Type B pancreatic cell (in vitro differentiated cells): ENCODE results near the gene PRIM1. TPM values are rescaled to one million over a fixed set of nuclear protein-coding genes. Genes with fewer than 3 reads are reported as not detected.

ENCODE experiments used
- DNase-seq: peaks from one replicate; pipeline ENCODE4 v3.0.0; 2021; ENCODE audit warnings: mixed read lengths; ENCODE audit not compliant: unreplicated experiment; ENCODE audit errors: extremely low spot score
- H3K27ac Mint-ChIP-seq: 2 replicates; pipeline ENCODE4 v1.8.0; 2021; ENCODE audit warnings: mild to moderate bottlenecking, mixed read lengths
- H3K27me3 Mint-ChIP-seq: 2 replicates; pipeline ENCODE4 v1.8.0; 2021; ENCODE audit warnings: mixed read lengths
- H3K36me3 Mint-ChIP-seq: 2 replicates; pipeline ENCODE4 v1.8.0; 2021; ENCODE audit warnings: mixed read lengths
- H3K4me1 Mint-ChIP-seq: one replicate; pipeline ENCODE4 v1.8.0; 2021; ENCODE audit warnings: mixed read lengths; ENCODE audit not compliant: unreplicated experiment
- H3K4me3 Mint-ChIP-seq: 2 replicates; pipeline ENCODE4 v1.8.0; 2021; ENCODE audit warnings: mild to moderate bottlenecking, mixed read lengths
- H3K9me3 Mint-ChIP-seq: 2 replicates; pipeline ENCODE4 v1.8.0; 2021; ENCODE audit warnings: mixed read lengths
- CTCF ChIP-seq: fragments of 200-600 bp; sonication (generic); conservative IDR thresholded peaks from 2 replicates; pipeline ENCODE4 v1.5.0; 2021; ENCODE audit warnings: antibody characterized with exemption, mild to moderate bottlenecking
- total RNA-seq: library from RNA; stranded (reverse); gene quantifications from 2 replicates; pipeline ENCODE4 v1.2.1, GENCODE V29; 2021; ENCODE audit warnings: low replicate concordance

Gene PRIM1
- total RNA-seq, 1 donor from 2014 or later = 27.0 TPM

DNA sequence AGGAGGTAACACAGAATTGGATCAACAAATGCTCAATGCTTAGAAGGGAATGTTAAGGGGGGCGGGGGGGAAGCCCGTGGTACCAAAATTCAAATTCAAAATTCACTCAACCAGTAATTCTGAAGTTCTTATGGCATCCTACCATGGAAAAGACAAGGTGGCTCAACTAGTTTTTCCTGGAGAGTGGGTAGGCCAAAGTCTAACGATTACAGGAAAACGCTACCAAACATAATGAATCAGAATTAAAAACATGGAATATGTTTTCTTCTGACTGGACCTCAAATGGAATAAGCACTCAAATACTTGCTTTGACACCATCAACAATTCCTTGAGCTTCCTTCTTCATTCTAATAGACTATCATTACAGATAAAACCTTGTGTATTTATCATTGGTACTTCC, 29.3 kb downstream of the PRIM1 start:
- TF ChIP-seq CTCF = no peak
- no peaks in the 10 kb centered on the region for H3K9me3 Mint-ChIP-seq
- peak overlapping the region; percentile 98 for H3K27ac Mint-ChIP-seq
- no peaks in the 10 kb centered on the region for H3K27me3 Mint-ChIP-seq
- H3K4me3 Mint-ChIP-seq = peak overlapping the region; percentile 98
- H3K36me3 Mint-ChIP-seq = peaks cover 54% of the 10 kb centered on the region
- no peak for DNase-seq
- peaks cover 60% of the 10 kb centered on the region for H3K4me1 Mint-ChIP-seq

- Mint-ChIP-seq H3K4me3 (peak overlapping the region; percentile 98), H3K36me3 (peaks cover 54% of the 10 kb centered on the region), H3K27ac (peak overlapping the region; percentile 98), H3K9me3 (no peaks in the 10 kb centered on the region), H3K4me1 (peaks cover 60% of the 10 kb centered on the region), H3K27me3 (no peaks in the 10 kb centered on the region)
- TF ChIP-seq CTCF = no peak
- no peak for DNase-seq
These were observed 30.4 kb downstream of the PRIM1 start for GRCh38 chr12:56721721-56722120.

GRCh38 chr12:56721216-56721615, 30.9 kb downstream of the PRIM1 start:
- Mint-ChIP-seq H3K27me3 (no peaks in the 10 kb centered on the region), H3K4me1 (peaks cover 64% of the 10 kb centered on the region), H3K9me3 (no peaks in the 10 kb centered on the region), H3K36me3 (peaks cover 57% of the 10 kb centered on the region), H3K4me3 (peak overlapping the region; percentile 98), H3K27ac (peak overlapping the region; percentile 98)
- TF ChIP-seq CTCF = no peak
- DNase-seq = no peak

DNA sequence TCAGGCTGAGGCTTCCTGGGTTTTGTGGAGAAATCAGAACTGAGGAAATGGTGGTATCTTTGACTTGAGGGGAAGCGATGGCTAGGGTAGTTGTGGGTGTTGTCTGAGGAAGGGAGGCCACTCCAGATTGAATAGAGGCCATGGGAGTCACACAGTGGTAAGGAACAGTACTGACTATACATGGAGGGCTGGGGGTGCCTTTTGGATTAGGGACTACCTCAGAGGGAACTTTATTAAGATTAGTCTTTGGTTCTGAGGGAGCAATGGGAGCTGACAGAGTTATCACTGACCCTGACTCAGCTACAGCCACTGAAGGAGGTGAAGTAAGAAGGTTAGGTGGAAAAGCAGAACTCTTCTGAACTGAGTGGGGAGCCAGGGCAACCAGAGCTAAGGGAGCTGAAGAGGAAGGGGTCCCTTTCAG, 31.4 kb downstream of the PRIM1 start:
- Mint-ChIP-seq H3K27me3 (no peaks in the 10 kb centered on the region), H3K9me3 (no peaks in the 10 kb centered on the region), H3K36me3 (peaks cover 59% of the 10 kb centered on the region), H3K27ac (peak overlapping the region; percentile 98), H3K4me3 (peak overlapping the region; percentile 98), H3K4me1 (peaks cover 65% of the 10 kb centered on the region)
- no peak for DNase-seq
- TF ChIP-seq CTCF = no peak

DNA sequence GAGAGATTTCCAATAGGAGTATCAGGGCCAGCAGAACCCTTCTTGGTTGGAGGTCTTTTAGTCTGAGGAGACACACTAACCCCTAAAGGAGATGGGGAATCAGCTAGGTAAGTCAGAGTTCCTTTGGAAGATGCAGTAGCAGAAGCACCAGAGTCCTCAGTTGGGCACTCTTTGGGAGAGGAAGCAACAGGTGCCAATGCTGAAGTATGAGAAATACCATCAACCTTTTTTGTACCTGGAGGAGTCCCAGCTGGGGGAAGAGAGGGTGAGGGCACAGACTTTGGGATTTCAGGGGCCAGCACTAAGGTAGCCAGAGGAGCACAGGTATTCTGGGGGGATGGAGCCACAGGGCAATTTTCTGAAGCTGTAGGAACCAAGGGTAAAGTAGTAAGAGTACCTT, 33.1 kb downstream of the PRIM1 start:
- Mint-ChIP-seq H3K36me3 (peaks cover 68% of the 10 kb centered on the region), H3K4me3 (peak overlapping the region; percentile 59), H3K4me1 (peaks cover 68% of the 10 kb centered on the region), H3K27me3 (no peaks in the 10 kb centered on the region), H3K27ac (peak overlapping the region; percentile 98), H3K9me3 (no peaks in the 10 kb centered on the region)
- no peak for TF ChIP-seq CTCF
- no peak for DNase-seq

DNA sequence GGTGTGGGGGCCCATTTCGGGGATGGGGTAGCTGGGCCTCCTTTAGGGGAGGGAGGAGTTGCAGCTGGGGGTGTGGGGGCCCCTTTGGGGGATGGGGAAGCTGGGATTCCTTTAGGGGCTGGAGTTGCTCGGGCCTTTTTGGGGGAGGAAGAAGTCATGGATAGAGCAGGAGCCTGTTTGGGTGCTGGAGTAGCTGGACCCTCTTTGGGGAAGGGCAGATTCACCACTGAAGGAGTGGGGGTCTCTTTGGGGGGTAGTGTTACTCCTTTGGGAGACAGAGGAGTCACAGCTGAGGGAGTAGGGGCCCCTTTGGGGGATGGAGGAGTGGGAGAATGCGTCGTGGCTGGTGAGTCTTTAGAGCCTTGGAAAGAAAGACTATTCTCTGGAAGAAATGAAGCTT, 33.5 kb downstream of the PRIM1 start:
- no peak for TF ChIP-seq CTCF
- no peak for DNase-seq
- Mint-ChIP-seq H3K27me3 (no peaks in the 10 kb centered on the region), H3K36me3 (peaks cover 66% of the 10 kb centered on the region), H3K9me3 (no peaks in the 10 kb centered on the region), H3K4me3 (peak overlapping the region; percentile 59), H3K27ac (peak overlapping the region; percentile 98), H3K4me1 (peaks cover 64% of the 10 kb centered on the region)
